Frontal cortex (tissue), 4 donors: ENCODE data around the gene HERC2. TPM values are rescaled to one million over a fixed set of nuclear protein-coding genes. Genes with fewer than 3 reads are reported as not detected.
A peak's percentile ranks its signal among the peaks of the same experiment; 100 is the strongest.

Experiments
- DNase-seq, 2 donors: peaks; one replicate each; pipeline ENCODE4 v3.0.0; 2012; ENCODE audit warnings: low spot score in 2 of 2
- FAIRE-seq: peaks from 2 replicates; lab custom pipeline; 2012; peaks lifted over from hg19 to GRCh38; lab: Jason Lieb, UNC
- total RNA-seq: library from RNA; depleted of rRNA; stranded (reverse); fragments of >200 nt; gene quantifications from one replicate; pipeline ENCODE4 v1.2.3, GENCODE V29; 2014
- donor health status: control.
- donor health status: control.
- donor health status: control.

The HERC2 gene
- total RNA-seq, 1 donor from 2014 or later, result 65.2 TPM

DNA sequence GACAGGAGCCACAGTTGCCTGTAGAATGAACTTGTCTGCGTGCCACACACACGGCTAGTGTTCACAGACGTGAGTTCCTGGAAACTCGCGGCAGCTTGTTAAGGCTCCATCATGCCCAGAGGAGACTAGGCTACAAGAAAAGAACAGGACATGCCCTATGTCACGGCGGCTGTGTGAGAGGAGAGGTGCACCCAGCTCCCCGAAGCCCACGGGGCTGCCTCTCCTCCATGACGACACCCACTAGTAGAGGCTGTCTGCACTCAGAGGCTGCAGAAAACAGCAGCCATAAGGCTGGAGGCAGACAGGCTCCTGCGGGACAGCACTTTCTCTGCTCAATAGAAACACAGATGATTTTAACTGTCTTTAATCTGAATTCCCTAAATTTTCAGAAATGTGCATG, 203.9 kb downstream of the HERC2 start:
- FAIRE-seq (no peak), DNase-seq (peak in 1 of 2 donors; percentile 2)

DNA sequence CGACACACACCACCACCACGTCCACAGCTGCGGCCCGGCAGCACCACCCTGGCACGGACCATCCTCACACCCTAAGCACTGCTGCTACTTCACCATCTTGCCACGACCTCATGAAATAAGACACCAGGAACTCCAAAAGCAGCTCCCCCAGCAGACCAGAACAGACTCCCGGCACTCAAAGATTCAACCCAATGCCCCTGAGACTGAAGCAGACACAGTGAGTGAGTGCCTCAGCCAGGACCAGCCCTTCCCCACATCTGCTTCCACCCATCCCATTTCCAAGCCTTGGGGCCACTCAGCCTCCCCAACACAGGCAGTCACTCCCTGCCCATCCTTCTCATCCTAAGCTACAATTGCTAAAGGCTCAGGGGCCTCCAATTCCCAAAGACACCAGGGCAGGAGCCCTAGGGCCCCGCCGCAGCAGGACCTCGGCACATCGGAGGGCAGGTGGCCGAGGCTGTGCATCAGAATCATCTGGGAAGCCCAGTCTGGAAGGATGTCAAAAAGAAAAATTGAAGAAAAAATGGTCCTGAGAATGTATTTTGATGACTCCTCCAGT, 204.5 kb downstream of the HERC2 start:
- DNase-seq (peak in 1 of 2 donors; percentile 5), FAIRE-seq (no peak)

DNA sequence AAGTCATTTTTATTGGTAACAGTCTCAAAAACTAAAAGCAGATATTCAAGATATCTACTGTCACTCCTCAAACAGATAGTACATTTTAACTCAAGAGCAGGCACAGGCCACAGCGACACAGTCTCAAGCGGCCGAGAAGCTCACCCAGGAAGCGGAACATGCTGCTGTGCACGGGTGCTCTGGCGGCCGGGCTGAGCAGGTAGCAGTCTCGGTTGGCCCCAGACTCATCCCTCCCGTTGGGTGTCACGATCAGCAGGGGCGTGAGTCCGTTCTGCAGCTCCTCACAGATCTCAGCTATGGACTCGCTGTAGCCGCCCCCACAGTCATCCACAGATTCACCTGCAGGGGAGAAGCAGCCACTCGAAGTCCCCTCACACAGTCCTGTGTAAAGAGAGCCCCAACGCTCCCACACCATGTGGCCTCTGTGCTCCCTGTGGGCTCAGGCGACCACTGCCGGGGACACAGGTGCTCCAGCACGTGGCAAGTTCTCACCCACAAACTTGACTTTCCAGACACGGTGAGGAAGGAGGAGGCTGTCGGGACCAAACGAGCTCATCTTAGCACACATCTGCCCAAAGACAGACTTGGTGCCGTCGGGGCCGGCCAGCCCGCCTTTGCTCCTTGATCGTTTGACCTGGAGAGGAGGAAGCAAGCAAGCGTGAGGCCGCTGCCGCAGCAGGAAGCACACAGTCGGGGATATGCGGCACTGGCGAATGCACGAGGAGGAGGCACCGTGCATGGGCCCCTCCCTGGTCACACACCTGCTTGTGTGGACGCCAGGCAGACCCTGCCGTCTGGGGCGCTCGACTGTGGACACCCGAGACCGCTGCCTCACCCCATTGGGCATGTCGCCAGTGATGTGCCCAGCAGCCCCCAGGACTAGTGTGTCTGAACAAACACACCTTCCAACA, 205.2 kb downstream of the HERC2 start:
- DNase-seq, result peak in 1 of 2 donors; percentile 6
- FAIRE-seq, result no peak

DNA sequence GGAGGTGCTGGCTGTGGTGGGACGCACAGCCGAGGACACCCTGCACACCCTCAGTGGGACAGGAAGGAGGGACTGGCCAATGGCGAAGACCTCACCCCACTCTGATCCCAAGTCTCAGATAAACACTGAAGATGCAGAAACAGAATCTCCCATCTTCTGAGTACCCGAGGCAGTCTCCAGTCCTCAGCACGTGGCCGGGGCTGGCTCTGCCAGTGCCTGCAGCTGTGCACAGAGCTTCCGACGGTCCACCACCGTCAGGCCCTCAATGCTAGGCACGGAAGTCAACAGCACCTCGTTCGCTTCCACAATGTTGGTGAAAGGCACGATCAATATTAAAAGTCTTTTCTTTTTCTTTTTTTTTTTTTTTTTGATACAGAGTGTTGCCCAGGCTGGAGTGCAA, 206.1 kb downstream of the HERC2 start:
- DNase-seq (no peak), FAIRE-seq (no peak)

DNA sequence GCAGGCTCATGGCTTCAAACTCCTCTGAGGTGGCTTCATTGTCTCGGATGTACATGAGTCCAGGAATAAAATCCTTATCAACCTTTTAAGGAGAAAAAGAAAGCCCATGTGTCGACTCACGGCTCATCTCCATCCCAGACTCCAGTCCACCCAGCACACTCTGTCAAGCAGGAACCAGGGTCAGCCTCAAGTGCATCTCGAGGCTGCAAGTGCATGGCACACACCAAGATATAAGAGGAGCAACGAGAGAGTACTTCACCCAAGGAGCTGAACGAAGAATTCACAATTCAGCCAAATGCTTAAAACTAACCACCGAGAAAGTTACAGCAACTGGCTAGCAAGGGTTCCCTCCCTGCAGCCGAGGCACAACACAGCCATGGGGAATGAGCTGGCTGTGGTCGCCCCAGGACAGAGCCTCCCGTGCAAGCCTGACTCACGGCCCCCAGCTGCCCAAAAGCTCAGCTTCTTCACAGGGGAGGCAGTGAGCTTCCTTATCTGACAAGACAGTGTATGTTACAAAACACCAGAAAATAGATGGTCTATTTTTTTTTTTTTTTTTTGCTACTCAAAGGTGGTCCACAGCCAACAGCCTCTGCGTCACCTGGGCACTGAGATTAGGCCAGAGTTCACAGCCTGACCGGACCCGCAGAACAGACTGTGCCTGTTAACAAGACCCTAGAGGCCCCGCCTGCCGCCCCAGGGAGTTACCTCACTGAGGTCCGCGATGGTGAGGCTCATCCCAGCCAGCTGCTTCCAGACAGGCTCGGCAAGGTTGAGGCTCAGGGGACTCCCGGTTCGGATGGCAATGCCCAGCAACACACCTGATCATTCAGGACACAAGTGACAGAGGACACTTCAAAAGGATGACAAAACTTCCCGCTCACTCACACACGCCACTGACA, 207.0 kb downstream of the HERC2 start:
- FAIRE-seq, result no peak

DNA sequence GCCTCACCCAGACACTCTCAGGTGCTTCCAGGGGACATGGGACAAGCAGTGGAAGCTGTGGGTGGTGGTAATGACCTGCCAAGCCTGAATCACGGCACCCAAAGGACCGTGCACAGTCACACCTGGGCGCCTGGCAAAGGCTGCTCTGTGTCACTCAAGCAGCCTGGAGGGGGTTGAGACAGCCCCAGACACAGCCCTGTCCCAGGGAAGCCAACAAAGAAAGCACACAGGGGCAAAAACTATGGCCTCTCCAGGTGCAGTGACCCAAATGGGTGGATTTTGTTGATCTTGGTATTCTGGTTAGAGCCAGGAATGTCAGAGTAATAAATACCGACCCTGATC, 207.9 kb downstream of the HERC2 start:
- no peak for DNase-seq
- FAIRE-seq, result no peak

More for the DNA sequence above, 207.0 kb downstream of the HERC2 start:
- no peak for DNase-seq

DNA sequence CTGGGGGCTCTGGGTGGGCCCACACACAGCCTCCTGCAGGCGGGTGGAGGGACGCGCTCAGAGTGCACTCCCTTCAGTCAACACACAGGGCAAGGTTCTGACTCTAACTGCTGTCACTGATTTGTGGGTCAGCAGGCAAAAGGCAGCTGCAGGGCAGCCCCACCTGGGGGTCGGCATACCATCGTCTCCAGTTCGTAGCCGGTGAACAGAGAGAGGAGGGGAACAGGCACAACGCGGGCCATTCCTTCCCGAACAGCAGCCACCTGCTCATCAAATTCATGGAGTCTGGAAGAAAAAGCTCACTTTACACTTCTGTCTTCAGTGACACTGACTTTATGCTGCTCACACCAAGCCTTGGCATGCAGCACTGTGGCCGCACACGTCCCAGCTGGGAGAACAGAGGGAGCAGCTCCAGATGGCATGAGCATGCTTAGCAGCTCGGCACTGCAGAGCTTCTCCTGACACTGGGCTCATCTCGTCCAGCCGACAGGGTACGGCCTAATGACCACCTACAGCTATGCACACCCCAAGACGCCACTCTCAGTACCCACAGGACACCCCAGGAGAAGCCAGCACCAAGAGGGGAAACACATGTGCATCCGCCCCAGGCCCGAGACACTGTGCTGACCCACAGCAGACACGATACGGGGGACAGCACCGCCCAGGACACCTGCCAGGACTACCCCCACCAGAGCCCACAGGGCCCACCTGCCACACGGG, 208.4 kb downstream of the HERC2 start:
- DNase-seq, result no peak

DNA sequence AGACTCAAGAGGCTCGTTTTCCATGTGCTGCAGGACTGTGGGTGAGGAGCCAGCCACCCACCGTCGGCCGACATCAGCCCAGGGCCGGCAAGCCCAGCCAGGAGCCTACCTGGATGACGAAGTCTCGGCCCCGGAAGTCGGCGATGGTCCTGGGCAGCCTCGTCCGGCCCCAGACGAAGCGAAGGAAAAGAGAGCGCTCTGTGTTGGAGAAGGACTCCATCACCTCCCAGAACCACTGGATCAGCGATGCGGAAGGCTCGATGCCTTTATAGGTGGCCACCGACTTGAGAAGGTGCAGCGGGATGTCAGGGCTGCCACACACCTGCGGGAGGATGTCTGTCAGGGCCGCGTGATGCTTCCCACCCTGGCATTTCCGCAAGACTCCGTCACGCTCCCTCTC, 209.0 kb downstream of the HERC2 start:
- DNase-seq (no peak), FAIRE-seq (no peak)

More for the DNA sequence above, 208.4 kb downstream of the HERC2 start:
- FAIRE-seq, result no peak

DNA sequence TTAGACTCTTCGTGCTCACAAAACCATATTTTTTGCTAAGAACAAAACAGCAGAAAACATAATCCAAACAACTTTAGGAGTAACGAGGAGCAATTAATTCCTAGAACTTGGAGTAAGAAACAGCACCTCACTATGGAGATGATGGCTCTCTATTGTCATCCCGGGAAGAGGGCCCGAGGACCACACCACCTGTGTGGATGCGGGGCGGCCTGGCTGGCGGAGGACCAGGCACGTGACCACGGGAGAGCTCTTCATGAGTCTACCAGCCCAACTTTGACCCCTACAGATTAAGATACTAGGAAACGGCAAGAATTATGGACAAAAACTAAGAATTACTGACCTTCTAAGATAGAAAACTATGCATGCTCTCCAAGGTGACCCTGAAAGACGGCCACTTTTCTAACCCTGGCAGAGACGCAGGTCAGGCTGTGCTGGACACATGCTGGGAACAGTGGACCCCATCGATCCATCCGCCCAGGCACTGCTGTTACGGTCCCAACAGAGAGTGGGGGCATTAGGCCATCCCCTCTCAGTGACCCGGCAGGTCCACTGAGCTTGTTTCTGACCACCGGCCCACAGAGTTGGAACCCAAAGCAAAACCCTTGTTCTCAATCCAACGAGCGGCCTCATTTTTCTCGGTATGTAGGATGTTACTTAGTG, 209.7 kb downstream of the HERC2 start:
- FAIRE-seq, result no peak

DNA sequence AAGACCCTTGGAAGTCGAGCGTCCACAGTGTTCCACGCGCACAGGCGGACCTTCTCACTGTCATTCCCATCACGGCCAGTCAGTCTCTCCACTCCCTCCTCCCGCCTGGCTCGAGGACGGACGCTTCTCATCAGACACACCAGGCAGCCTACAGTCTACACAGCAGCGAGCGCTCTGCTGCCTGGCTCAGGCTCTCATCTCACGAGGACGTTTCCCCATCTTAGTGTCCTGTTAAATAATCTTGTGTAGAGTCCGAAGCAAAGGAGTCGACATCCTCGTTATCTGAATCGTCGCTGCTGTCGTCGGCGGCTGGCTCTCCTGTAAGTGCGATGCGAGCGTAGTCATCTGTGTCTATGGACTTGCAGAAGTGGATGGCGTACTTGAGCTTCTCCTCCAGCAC, 210.4 kb downstream of the HERC2 start:
- DNase-seq (no peak), FAIRE-seq (no peak)

More for the DNA sequence above, 209.7 kb downstream of the HERC2 start:
- DNase-seq, result no peak

DNA sequence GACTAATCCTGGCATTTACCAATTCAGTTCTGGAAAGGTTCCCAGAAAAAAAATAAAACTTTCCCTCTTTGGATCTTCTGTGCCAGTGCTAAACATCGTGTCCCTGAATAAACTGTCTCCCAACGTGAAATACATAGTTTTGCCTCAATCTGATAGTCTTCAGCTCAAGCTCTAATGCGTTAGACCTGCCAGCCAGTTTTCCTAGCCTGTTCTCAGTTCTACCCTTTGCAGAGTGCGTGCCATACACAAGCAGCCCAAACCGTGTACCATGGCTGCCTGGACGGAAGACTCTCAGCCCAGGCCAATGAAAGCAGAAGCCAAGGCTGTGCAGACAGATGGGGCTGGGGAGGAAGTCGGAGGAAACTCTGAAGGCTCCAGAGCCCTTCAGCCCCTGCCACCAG, 211.5 kb downstream of the HERC2 start:
- DNase-seq (no peak), FAIRE-seq (no peak)

DNA sequence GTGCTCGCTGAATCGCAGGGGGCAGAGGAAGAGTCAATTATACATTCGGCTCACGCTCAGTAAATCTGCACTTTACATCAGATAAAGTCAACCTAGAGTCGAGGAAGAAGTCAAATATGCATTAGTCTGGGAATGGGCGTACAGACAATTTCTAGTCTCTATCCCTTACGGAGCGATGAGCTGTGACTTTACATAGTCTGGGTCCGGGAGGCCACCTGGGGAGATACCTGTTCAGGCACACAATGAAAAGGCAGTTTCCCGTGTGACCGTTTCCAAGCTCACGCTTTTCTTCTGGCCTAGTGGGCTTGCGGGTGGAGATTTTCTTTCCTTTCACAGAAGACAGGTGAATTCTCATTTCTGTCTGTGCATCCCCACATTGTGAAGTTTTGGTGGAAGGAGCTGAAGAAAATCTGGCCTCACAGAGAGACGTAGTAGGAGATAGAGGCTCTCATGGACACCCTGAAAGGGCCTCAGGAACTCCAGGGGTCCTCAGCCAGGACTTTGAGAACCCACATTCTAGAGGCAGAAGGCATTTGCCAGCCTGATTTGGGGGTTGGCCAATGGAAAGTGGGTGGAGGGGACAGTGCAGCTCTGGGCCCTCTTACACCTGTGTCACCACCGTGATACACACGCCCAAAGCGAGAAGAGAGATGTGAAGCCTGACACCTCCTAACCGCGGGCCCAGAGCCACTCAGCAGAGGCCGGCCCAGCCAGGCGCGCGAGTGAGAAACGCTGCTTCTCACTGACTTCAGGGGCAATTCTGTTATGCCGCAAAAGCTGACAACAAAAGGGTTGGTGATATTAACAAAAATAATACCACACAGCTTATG, 212.1 kb downstream of the HERC2 start:
- FAIRE-seq, result no peak
- DNase-seq, result no peak

DNA sequence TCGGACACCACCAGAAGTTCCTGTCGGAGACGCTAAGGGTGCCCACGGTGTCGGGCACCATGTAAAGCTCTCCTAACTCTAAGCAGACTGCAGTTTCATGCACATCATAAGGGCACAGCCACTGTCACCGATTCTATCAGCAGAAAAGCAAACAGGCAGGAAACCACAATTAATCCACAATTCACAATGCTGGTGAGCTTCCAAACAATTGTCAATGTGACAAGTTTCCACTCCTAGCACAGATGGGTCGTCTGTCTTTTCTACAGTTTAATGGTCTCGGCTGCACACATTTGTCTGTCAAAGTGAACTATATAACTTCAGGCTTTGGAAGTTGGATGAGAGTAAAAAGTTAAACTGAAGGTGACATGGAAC, 214.1 kb downstream of the HERC2 start:
- DNase-seq, result no peak

DNA sequence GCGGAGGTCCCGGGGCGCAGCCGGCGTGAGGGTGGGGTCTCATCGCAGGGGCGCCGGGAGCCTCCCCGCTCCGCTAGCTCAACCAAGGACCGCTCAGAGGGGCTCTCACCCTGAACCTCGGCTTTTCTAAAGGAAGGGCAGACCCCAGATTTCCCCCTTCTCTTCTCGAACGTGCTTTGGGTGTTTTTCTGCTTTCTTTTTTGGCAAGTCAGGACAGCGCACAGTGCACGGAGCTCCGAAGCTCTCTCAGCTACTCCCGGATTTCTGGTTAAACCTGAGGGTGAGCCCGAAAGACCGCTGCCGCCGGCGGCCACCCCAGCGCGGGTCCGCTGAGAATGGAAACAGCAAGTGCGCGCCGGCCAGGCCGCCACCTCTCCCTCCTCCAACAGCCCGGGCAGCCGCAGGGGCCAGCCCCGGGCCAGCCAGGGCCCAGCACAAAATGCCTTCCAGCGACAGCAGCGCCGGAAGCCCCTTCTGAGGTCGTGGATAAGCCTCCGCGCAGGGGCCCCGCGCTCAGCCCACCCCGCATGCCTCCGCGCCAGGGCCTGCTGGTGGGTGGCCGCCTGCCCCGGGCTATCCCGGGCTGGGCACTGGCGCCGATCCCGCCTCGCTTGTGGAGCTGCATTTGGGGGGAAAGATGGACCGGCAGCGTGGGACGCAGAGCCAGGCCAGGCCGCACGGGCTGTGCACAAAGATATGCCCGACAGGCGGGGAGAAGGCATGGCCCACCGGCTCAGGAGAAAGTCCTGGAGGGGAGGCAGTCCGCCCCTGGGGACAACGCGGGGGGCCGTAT, 214.7 kb downstream of the HERC2 start:
- DNase-seq (no peak), FAIRE-seq (no peak)

More for the DNA sequence above, 214.1 kb downstream of the HERC2 start:
- no peak for FAIRE-seq

DNA sequence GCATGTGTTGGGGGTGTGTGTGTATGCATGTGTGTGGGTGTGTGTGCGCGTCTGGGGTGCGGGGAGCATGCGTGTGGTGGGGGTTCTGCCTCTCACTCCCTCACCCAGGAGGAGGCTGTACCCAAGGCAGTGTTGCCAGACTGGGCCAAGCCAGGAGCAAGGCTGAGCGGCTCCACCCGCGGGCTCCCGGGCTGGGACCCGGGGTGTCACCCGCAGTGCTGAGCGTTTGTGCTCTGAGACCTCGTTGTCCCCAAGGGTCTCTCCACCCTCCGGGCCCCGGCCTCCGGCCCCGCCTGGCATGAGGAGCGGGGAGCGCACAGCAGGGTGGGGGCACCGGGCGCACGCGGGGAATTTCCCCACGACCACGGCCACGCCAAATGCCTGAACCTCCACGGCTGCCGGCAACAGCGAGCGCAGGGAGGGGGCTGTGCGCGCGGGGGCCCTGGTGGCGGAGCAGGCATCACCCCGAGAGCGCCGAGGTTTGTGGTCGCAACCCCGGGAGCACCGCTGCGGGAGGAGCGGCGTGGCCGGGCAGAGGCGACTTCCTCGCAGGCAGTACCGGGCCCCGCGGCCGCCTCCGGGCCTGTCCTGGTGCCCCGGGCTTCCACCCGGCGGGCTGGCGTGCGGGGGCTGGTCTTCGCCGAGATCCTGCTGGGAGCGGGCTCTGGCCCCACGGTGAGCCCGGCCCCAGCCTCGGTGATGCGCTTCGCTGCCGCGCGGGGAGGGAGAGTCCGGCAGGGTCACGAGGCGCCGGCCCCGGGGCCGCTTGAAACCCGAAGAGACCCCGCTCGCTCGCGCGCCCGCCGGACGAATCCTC, 215.5 kb downstream of the HERC2 start:
- no peak for FAIRE-seq

DNA sequence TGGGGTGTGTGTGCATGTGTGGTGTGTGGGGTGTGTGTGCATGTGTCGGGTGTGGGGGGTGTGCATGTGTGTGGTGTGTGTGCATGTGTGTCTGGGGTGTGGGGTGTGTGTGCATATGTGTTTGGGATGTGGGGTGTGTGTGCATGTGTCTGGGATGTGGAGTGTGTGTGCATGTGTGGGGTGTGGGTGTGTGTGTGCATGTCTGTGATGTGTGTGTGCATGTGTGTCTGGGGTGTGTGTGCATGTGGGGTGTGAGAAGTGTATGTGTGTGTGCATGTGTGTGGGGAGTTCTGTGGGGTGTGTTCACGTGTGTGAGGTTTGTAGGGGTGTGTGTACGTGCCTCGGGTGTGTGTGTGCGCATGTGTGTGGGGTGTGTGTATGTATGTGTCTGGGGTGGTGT, 216.2 kb downstream of the HERC2 start:
- DNase-seq (no peak), FAIRE-seq (no peak)

More for the DNA sequence above, 215.5 kb downstream of the HERC2 start:
- peak in 1 of 2 donors; percentile 48 for DNase-seq
